Activated gamma-delta T cell (primary cell): Measurements from ENCODE around the gene CILP2.

Experiments
- DNase-seq: peaks from one replicate; lab custom pipeline; 2025; lab: John Stamatoyannopoulos, UW

The CILP2 gene

GRCh38 chr19:19543640-19544039 is 5.6 kb downstream of the CILP2 start:
- DNase-seq = no peak

DNA sequence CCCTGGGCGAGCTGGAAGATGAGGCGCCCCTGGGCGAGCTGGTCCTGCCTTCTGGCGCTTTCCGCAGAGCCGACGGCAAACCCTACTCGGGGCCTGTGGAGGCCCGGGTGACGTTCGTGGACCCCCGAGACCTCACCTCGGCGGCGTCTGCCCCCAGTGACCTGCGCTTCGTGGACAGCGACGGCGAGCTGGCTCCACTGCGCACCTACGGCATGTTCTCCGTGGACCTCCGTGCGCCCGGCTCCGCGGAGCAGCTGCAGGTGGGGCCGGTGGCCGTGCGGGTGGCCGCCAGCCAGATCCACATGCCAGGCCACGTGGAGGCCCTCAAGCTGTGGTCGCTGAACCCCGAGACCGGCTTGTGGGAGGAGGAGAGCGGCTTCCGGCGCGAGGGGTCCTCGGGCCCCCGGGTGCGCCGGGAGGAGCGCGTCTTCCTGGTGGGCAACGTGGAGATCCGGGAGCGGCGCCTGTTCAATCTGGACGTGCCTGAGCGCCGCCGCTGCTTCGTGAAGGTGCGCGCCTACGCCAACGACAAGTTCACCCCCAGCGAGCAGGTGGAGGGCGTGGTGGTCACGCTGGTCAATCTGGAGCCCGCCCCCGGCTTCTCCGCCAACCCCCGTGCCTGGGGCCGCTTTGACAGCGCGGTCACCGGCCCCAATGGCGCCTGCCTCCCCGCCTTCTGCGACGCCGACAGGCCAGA is 6.3 kb downstream of the CILP2 start:
- DNase-seq = no peak

GRCh38 chr19:19544954-19545591 is 7.0 kb downstream of the CILP2 start:
- DNase-seq = no peak

DNA sequence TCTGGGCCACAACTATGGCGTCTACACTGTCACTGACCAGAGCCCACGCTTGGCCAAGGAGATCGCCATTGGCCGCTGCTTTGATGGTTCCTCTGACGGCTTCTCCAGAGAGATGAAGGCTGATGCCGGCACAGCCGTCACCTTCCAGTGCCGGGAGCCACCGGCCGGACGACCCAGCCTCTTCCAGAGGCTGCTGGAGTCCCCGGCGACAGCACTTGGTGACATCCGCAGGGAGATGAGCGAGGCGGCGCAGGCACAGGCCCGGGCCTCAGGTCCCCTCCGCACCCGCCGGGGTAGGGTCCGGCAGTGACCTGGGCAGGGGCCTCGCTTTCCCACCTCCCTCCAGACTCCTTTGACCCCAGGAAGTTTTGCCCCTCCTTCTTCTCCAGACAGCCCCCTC is 7.6 kb downstream of the CILP2 start:
- DNase-seq = no peak

- DNase-seq = no peak
These were observed 8.7 kb downstream of the CILP2 start for GRCh38 chr19:19546751-19547162.

GRCh38 chr19:19547674-19548336 is 9.7 kb downstream of the CILP2 start:
- DNase-seq = no peak

- DNase-seq = no peak
These were observed 11.1 kb downstream of the CILP2 start for GRCh38 chr19:19548915-19549759.

GRCh38 chr19:19549804-19550464 is 11.9 kb downstream of the CILP2 start:
- no peak for DNase-seq

DNA sequence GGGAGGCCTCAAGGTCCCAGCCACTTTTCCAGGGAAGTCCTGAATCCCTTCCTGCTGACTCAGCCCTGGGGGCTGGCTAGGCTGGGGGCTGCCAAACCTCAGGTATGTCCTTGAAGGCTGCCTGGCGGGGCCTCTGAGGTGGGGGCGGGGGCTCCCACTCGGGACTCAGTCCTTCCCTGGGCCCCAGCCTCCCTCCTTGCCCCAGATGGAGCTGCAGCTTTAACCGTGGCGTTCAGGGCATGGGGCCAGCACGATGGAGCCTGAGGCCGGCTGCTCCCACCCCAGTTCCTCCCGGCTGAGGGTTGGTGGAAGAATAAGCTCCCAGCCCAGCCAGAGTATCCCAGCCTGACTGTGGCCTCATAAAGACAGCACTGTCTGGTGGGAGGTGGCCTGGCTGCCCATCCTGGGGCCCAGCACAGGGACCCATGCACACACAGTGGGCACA is 12.4 kb downstream of the CILP2 start:
- no peak for DNase-seq

DNA sequence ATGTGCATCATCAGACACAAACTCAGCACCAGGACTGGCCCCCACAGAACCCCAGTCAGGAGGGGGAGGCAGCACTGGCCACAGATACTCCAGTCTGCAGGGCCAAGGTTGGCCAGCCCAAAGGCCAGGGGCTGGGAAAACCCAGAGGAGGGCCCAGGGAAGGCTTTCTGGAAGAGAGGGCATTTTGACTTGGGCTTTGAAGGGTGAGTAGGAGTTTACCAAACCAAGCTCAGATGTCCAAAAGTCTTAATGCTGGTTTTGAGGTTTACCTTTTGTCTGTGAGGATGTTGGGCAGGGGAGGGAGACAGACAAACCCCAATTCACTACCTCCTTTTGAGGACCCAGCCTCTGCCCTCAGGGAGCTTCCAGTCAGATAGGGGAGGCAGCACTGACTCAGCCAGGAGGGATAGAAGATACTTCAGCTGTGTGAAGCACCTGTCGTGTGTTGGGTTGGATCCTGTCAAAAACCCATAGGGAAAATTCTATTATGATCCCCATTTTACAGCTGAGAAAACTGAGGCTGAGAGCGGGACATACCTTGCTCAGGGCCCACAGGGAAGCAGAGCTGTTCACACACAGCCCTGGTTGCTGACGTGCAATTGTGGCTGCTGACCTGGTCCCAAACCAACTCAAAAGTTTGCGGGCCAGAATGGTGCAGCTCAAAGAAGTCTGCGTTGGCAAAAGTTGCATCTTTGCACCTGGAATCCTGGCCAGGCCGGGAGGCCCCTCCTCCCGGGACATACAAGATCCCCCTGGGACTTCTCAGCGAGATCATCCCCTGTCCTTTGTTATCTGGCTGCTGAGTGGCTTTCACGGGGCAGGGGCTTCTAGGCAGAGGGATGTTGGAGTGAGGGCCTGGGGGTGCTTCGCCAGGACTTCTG is 13.1 kb downstream of the CILP2 start:
- no peak for DNase-seq

GRCh38 chr19:19551853-19552192 is 13.8 kb downstream of the CILP2 start:
- DNase-seq = no peak

DNA sequence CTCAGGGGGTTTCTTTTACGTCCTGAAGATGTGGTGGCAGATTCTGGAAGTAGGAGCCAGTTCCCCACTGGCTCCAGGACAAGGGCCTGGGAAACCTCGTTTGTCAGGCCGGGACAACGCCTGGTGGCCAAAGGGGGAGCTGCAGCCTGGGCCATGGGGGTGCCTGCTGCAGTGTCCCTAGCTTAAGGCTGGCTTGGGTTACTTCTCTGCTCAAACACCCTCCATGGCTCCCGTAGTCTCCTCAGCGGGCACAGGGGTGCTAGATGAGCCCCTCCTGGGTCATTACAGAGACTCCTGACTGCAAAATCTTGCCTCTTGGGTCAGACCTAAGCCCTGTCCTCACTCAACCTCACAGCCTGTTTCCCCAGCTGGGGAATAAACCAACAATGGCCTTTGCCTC is 14.7 kb downstream of the CILP2 start:
- DNase-seq = no peak

DNA sequence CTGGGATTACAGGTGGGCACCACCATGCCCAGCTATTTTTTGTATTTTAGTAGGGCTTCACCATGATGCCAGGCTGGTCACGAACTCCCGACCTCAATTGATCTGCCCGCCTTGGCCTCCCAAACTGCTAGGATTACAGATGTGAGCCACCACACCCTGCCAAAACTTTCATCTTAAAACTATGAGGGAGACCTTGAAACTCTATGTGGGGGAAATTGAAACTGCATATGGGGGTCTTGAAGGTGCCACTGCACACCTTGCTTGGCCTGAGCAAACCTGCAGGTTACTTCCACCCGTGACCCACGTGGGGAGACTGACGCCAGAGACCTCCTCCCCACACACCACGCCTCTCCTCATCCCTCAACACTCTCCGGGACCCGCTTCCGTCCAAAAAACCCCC is 15.6 kb downstream of the CILP2 start:
- DNase-seq = no peak

GRCh38 chr19:19554074-19555023 is 16.3 kb downstream of the CILP2 start:
- DNase-seq = no peak

- DNase-seq = no peak
These were observed 20.0 kb downstream of the CILP2 start for GRCh38 chr19:19558055-19558454.

DNA sequence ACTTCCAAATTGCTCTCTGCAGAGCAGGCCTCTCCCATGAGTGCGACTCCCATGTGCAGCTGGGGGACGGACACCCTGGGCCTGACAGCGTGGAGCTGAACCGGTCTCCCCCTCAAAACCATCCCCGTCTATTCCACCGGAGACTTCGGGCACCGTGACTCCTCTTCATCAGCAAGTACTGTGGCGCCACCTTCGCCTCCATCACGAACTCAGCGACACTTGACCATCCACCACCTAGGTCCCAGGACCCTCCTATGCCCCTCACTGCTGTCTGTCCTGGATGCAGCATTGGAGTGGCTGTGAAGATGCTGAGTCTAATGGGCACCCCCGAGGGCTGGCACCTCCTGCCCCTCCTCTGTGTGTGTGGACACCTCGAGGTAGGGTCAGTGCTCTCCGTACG is 20.6 kb downstream of the CILP2 start:
- no peak for DNase-seq

- DNase-seq = no peak
These were observed 21.9 kb downstream of the CILP2 start for GRCh38 chr19:19559931-19560330.

GRCh38 chr19:19561946-19562664 is 24.0 kb downstream of the CILP2 start:
- no peak for DNase-seq
